A549 (cell line): Measurements from ENCODE around the gene MED13L. TPM values are rescaled to one million over a fixed set of nuclear protein-coding genes. Genes with fewer than 3 reads are reported as not detected.

Experiments used
- ATAC-seq, 2 experiments: fragments of 200-7000 bp in 1 of 2; fragments of >200 bp in 1 of 2; cut with Nextera tagmentation in 1 of 2; cut with Tn5 transposase in 1 of 2; 3 replicates each; pipeline versions ENCODE4 v1.8.0 to v1.9.1; 2018 to 2020; ENCODE audit warnings: mild to moderate bottlenecking in 1 of 2, moderate library complexity in 1 of 2
- CTCF ChIA-PET: fragments of 300-600 bp; sonication (Branson Sonifier 250); formaldehyde crosslinking; extraction: SDS; loops from one replicate; lab custom pipeline; 2021; ENCODE audit warnings: antibody characterized with exemption, inconsistent platforms; lab: Yijun Ruan, JAX
- POLR2A ChIA-PET: fragments of 350-600 bp; formaldehyde crosslinking; extraction: SDS; loops from one replicate; lab custom pipeline; 2021; ENCODE audit warnings: antibody characterized with exemption, inconsistent platforms; lab: Yijun Ruan, JAX
- DNase-seq, 2 experiments: peaks; one replicate each; pipeline versions ENCODE4 v3.0.0 to v3.0.0-alpha.2; 2011 to 2016; ENCODE audit warnings: low read depth in 1 of 2, low spot score in 1 of 2
- FAIRE-seq: peaks from 2 replicates; lab custom pipeline; 2011; peaks lifted over from hg19 to GRCh38; lab: Jason Lieb, UNC
- H3K27ac ChIP-seq, 2 experiments: fragments of >200 bp; sonication (Bioruptor Twin); formaldehyde crosslinking; 3 replicates each; pipeline ENCODE4 v1.5.1; 2016 to 2017
- H3K4me1 ChIP-seq: fragments of >200 bp; sonication (Bioruptor Twin); formaldehyde crosslinking; 3 replicates; pipeline ENCODE4 v1.6.1; 2016
- H3K4me2 ChIP-seq: fragments of >200 bp; sonication (Bioruptor Twin); formaldehyde crosslinking; 3 replicates; pipeline ENCODE4 v1.6.1; 2016
- H3K4me3 ChIP-seq: fragments of >200 bp; sonication (Bioruptor Twin); formaldehyde crosslinking; 3 replicates; pipeline ENCODE4 v1.5.1; 2016
- H3K9me3 ChIP-seq: fragments of >200 bp; sonication (Bioruptor Twin); formaldehyde crosslinking; 3 replicates; pipeline ENCODE4 v1.6.1; 2016
- BCL3 ChIP-seq: fragments of >200 bp; sonication (Bioruptor Twin); formaldehyde crosslinking; IDR thresholded peaks from 3 replicates; pipeline ENCODE4 v1.6.1; 2016
- BHLHE40 ChIP-seq: IDR thresholded peaks from 2 replicates; pipeline ENCODE4 v1.6.1; 2012; ENCODE audit warnings: low read depth, low read length, inconsistent platforms
- CBX2 ChIP-seq: fragments of 200-600 bp; sonication (generic); IDR thresholded peaks from 2 replicates; pipeline ENCODE4 v1.6.1; 2016; ENCODE audit warnings: low read depth, mild to moderate bottlenecking, borderline replicate concordance
- CEBPB ChIP-seq, 2 experiments: fragments of >200 bp in 1 of 2; sonication (Bioruptor Twin) in 1 of 2; formaldehyde crosslinking in 1 of 2; IDR thresholded peaks; 2 replicates each; pipeline ENCODE4 v1.6.1; 2012 to 2016
- CHD2 ChIP-seq: fragments of 150-350 bp; IDR thresholded peaks from 2 replicates; pipeline ENCODE4 v1.6.1; 2014; ENCODE audit warnings: low read length; ENCODE audit not compliant: partially characterized antibody
- EHF ChIP-seq: fragments of 250-450 bp; sonication (Bioruptor Pico); IDR thresholded peaks from 2 replicates; pipeline ENCODE4 v1.5.0; 2020; ENCODE audit warnings: mild to moderate bottlenecking
- ELK1 ChIP-seq: fragments of 150-350 bp; IDR thresholded peaks from 2 replicates; pipeline ENCODE4 v1.6.1; 2014; ENCODE audit warnings: low read depth, mild to moderate bottlenecking, low read length
- HDAC2 ChIP-seq: fragments of 200-600 bp; sonication (generic); IDR thresholded peaks from 2 replicates; pipeline ENCODE4 v1.6.1; 2016
- HES2 ChIP-seq: fragments of >200 bp; sonication (Bioruptor Twin); formaldehyde crosslinking; IDR thresholded peaks from 2 replicates; pipeline ENCODE4 v1.6.1; 2016
- HOXA7 ChIP-seq: fragments of 250-450 bp; sonication (Bioruptor Pico); IDR thresholded peaks from 2 replicates; pipeline ENCODE4 v1.5.0; 2020; ENCODE audit warnings: mild to moderate bottlenecking, moderate library complexity
- HOXB13 ChIP-seq: fragments of 250-450 bp; sonication (Bioruptor Pico); IDR thresholded peaks from 2 replicates; pipeline ENCODE4 v1.5.0; 2020; ENCODE audit warnings: low read depth, mild to moderate bottlenecking, moderate library complexity
- JUN ChIP-seq, 2 experiments: fragments of >200 bp; sonication (Bioruptor Twin); formaldehyde crosslinking; IDR thresholded peaks; 2 replicates in 1 of 2; 3 replicates in 1 of 2; pipeline ENCODE4 v1.6.1; 2016 to 2017
- MAFK ChIP-seq: fragments of 450-650 bp; IDR thresholded peaks from 2 replicates; pipeline ENCODE4 v1.6.1; 2014; ENCODE audit not compliant: partially characterized antibody
- MAZ ChIP-seq: fragments of 150-350 bp; IDR thresholded peaks from 2 replicates; pipeline ENCODE4 v1.6.1; 2014; ENCODE audit warnings: antibody characterized with exemption, low read depth, low read length, borderline replicate concordance
- MYC ChIP-seq: IDR thresholded peaks from 2 replicates; pipeline ENCODE4 v1.6.1; 2012; ENCODE audit warnings: mild to moderate bottlenecking, inconsistent platforms, low read length, improper control_type of control experiment, borderline replicate concordance
- NPAS2 ChIP-seq: fragments of 250-450 bp; sonication (Bioruptor Pico); IDR thresholded peaks from 2 replicates; pipeline ENCODE4 v1.8.0; 2022; ENCODE audit warnings: mild to moderate bottlenecking, moderate library complexity, borderline replicate concordance
- NR3C1 ChIP-seq: fragments of >200 bp; sonication (Bioruptor Twin); formaldehyde crosslinking; IDR thresholded peaks from 3 replicates; pipeline ENCODE4 v1.6.1; 2017
- POLR2A ChIP-seq: IDR thresholded peaks from 2 replicates; pipeline ENCODE4 v1.6.1; 2012; ENCODE audit warnings: mild to moderate bottlenecking, low read length
- RARB ChIP-seq: fragments of 250-450 bp; sonication (Bioruptor Pico); IDR thresholded peaks from 2 replicates; pipeline ENCODE4 v1.8.0; 2021; ENCODE audit warnings: mild to moderate bottlenecking, moderate library complexity
- RNF2 ChIP-seq: fragments of 200-600 bp; sonication (generic); IDR thresholded peaks from 2 replicates; pipeline ENCODE4 v1.6.1; 2016; ENCODE audit warnings: low read depth, mild to moderate bottlenecking, antibody characterized with exemption, moderate library complexity, borderline replicate concordance
- SREBF2 ChIP-seq: fragments of 450-650 bp; IDR thresholded peaks from 2 replicates; pipeline ENCODE4 v1.6.1; 2014; ENCODE audit warnings: mild to moderate bottlenecking, moderate library complexity
- TP53 ChIP-seq: fragments of 250-450 bp; sonication (Bioruptor Pico); IDR thresholded peaks from 2 replicates; pipeline ENCODE4 v1.5.0; 2021; ENCODE audit warnings: mild to moderate bottlenecking, moderate library complexity
- USF2 ChIP-seq: fragments of 450-650 bp; IDR thresholded peaks from 2 replicates; pipeline ENCODE4 v1.6.1; 2014; ENCODE audit warnings: antibody characterized with exemption
- ZC3H11A ChIP-seq: fragments of 450-650 bp; IDR thresholded peaks from 2 replicates; pipeline ENCODE4 v1.6.1; 2014; ENCODE audit warnings: antibody characterized with exemption, mild to moderate bottlenecking
- ZFP36 ChIP-seq: fragments of 450-650 bp; IDR thresholded peaks from 2 replicates; pipeline ENCODE4 v1.6.1; 2014; ENCODE audit warnings: borderline replicate concordance; ENCODE audit not compliant: partially characterized antibody
- ZNF302 ChIP-seq: fragments of 250-450 bp; sonication (Bioruptor Pico); IDR thresholded peaks from 2 replicates; pipeline ENCODE4 v1.9.0; 2021; ENCODE audit warnings: inconsistent platforms, mild to moderate bottlenecking, moderate library complexity
- WGBS: methylation state at CpG from one replicate; pipeline ENCODE4 v1.1.6; 2017; ENCODE audit errors: missing lambda C conversion rate; 5-methylcytosine and 5-hydroxymethylcytosine counted together
- polyA plus RNA-seq, 4 experiments: library from polyadenylated mRNA; depleted of rRNA in 3 of 4; stranded (reverse); fragments of >200 nt; fragmentation: RNase III in 1 of 4; extraction: RNeasy Plus Mini Kit Qiagen cat#74134 plus additional on column Dnase treatment in 1 of 4; gene quantifications; 2 replicates in 3 of 4; 3 replicates in 1 of 4; pipeline ENCODE4 v1.2.3, GENCODE V29; 2011 to 2017

The MED13L gene
- polyA plus RNA-seq, 2 of the 4 experiments (the other 2 are of a cell fraction): 23.2 to 134 TPM

- DNase-seq: no peak
- 67% methylated on average over 1 of the region's 1 CpG for WGBS
- H3K9me3 ChIP-seq: no peaks in the 10 kb centered on the region
- no peak overlapping the region for H3K4me2 ChIP-seq
- no peak overlapping the region for H3K4me3 ChIP-seq
- POLR2A ChIA-PET: no interaction called here
- CTCF ChIA-PET: interaction anchor here (1.0 to 2.1 kb wide), 7 partner anchors 18 to 1932 kb away, joined by 3 to 6 read pairs (median 3); partner anchors contain the start of gene TBX3
- no peaks in the 10 kb centered on the region for H3K4me1 ChIP-seq
- H3K27ac ChIP-seq: no peak overlapping the region; a peak in 1 of 6 replicates
- TF ChIP-seq HOXB13: no peak
- no peak for TF ChIP-seq CEBPB (IDR thresholded peaks at IDR 0.05)
- no peak for TF ChIP-seq BHLHE40
- no peak for TF ChIP-seq EHF (CRISPR knock-in tag)
- no peak for TF ChIP-seq MYC
- no peak for TF ChIP-seq HOXA7 (CRISPR knock-in tag)
- TF ChIP-seq RARB: no peak
- no peak for TF ChIP-seq BCL3
- no peak for TF ChIP-seq TP53 (CRISPR knock-in tag)
- no peak for TF ChIP-seq RNF2
- TF ChIP-seq HES2: no peak
- no peak for TF ChIP-seq JUN (IDR thresholded peaks at IDR 0.05)
- no peak for TF ChIP-seq ELK1
- TF ChIP-seq NPAS2 (CRISPR knock-in tag): no peak
- TF ChIP-seq POLR2A: no peak
- no peak for TF ChIP-seq HDAC2
- TF ChIP-seq CHD2: no peak
- TF ChIP-seq, all 56 proteins: peak for 0
- ATAC-seq (no peak), FAIRE-seq (no peak)
Observed at GRCh38 chr12:115912440-115912839, 365.1 kb downstream of the MED13L start.

- no peaks in the 10 kb centered on the region for H3K4me1 ChIP-seq
- H3K4me2 ChIP-seq: no peak overlapping the region
- no peak overlapping the region for H3K4me3 ChIP-seq
- FAIRE-seq: no peak
- TF ChIP-seq SREBF2 (no peak), ZNF302 (CRISPR knock-in tag) (no peak), ZC3H11A (no peak), USF2 (no peak), MAZ (no peak), NR3C1 (no peak), ZFP36 (no peak)
- TF ChIP-seq, all 56 proteins: peak for 0
- H3K9me3 ChIP-seq: no peaks in the 10 kb centered on the region
- no peak overlapping the region for H3K27ac ChIP-seq
- POLR2A ChIA-PET: no interaction called here
- CTCF ChIA-PET: no interaction called here
- no peak for ATAC-seq
- DNase-seq: no peak
- WGBS: 33% methylated on average over 1 of the region's 1 CpG
Observed at GRCh38 chr12:115911360-115911759, 366.1 kb downstream of the MED13L start.

GRCh38 chr12:115910057-115910456 is 367.4 kb downstream of the MED13L start:
- H3K4me1 ChIP-seq: no peaks in the 10 kb centered on the region
- TF ChIP-seq MAFK (no peak), CBX2 (no peak)
- ATAC-seq (no peak), DNase-seq (no peak), FAIRE-seq (no peak)
- no peak overlapping the region for H3K4me2 ChIP-seq
- no peak overlapping the region for H3K27ac ChIP-seq
- POLR2A ChIA-PET: no interaction called here
- CTCF ChIA-PET: interaction anchor here (1.0 kb wide), 2 partner anchors 37 to 38 kb away, joined by 3 read pairs; no protein-coding TSS in a partner anchor
- 77% methylated on average over 5 of the region's 5 CpGs for WGBS
- no peak overlapping the region for H3K4me3 ChIP-seq
- H3K9me3 ChIP-seq: no peaks in the 10 kb centered on the region
